Stimulated activated CD8-positive, alpha-beta memory T cell treated with anti-CD3 and anti-CD28 coated beads, Interleukin-2, amount 100 ng/mL, for 48 hours (primary cell): ENCODE results near the gene KIAA1217.

Experiments used
- DNase-seq, 2 donors: peaks; one replicate each; pipeline ENCODE4 v3.0.0-alpha.2; 2020; ENCODE audit warnings: low read depth in 2 of 2

Gene KIAA1217, protein sequence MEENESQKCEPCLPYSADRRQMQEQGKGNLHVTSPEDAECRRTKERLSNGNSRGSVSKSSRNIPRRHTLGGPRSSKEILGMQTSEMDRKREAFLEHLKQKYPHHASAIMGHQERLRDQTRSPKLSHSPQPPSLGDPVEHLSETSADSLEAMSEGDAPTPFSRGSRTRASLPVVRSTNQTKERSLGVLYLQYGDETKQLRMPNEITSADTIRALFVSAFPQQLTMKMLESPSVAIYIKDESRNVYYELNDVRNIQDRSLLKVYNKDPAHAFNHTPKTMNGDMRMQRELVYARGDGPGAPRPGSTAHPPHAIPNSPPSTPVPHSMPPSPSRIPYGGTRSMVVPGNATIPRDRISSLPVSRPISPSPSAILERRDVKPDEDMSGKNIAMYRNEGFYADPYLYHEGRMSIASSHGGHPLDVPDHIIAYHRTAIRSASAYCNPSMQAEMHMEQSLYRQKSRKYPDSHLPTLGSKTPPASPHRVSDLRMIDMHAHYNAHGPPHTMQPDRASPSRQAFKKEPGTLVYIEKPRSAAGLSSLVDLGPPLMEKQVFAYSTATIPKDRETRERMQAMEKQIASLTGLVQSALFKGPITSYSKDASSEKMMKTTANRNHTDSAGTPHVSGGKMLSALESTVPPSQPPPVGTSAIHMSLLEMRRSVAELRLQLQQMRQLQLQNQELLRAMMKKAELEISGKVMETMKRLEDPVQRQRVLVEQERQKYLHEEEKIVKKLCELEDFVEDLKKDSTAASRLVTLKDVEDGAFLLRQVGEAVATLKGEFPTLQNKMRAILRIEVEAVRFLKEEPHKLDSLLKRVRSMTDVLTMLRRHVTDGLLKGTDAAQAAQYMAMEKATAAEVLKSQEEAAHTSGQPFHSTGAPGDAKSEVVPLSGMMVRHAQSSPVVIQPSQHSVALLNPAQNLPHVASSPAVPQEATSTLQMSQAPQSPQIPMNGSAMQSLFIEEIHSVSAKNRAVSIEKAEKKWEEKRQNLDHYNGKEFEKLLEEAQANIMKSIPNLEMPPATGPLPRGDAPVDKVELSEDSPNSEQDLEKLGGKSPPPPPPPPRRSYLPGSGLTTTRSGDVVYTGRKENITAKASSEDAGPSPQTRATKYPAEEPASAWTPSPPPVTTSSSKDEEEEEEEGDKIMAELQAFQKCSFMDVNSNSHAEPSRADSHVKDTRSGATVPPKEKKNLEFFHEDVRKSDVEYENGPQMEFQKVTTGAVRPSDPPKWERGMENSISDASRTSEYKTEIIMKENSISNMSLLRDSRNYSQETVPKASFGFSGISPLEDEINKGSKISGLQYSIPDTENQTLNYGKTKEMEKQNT (N-terminal part only)

DNA sequence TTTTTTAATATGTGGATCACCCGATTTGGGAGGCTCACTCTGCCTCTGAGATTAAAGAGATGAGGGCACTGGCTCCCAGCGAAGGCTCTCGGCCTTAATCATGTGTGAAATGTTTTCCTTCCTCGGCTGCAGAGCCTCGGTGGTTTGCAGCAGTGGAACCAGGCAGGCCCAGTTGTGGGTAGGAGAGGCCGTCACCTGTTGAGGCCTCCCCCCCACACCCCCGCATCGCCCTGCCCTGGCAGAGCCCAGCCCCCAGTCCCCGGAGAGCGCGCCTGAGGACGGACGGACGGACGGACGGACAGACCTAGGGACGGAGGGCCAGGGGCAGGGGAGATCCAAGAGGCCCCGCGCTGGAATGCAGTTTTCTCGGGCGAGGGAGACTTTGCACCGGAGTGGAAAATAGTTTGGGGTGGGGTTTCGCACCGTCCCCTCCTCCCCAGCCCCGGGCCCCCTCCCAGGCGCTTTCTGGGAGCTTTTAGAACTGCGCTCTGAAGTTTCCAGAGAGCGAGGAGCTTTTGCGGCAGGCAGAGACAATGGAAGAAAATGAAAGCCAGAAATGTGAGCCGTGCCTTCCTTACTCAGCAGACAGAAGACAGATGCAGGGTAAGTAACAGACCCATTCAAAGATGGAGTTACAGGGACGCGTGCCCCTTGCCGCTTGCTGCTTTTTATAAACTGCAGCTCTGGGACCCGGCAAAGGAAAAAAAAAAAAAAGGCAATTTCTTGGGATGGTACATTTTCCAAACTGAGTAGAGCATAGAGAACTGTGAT lies at the start of gene KIAA1217:
Gene KIAA1217 (plus strand): TSS at position 478 of the 771 bp plus-strand sequence. CDS start 56 bp downstream, at position 534.
- DNase-seq = no peak

DNA sequence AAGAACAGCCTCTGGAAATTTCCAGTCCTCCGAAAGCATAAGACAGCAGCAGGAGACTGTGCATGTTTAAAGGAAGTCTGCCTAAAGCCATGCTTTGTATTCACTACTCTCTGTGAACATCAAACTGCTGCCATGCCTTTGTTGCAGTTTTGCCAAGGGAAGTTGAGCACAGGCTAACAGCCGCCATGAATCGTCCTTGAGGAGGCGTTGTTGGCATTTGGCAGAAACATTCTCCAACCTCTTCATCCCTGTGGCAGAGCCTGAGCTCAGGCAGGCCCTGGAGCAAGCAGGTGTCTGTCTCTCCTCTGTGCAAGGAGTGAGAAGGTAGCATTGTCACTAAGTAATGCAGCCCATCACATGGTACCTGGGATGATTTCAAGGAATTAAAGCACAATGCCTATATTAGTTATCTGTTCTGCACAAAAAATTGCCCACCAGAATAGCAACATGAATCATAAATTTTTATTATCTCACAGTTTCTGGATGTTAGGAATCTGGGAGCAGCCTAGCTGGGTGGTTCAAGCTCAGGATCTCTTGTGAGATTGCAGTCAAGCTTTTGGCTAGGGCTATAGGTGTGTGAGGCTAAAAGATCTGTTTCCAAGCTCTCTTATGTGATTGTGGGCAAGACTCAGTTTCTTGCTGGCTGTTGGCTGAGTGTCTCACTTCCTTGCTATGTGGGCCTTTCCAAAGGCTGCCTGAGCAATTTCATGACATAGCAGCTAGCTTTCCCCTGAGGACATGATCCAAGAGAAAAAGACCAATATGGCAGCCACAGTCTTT lies 46.5 kb upstream of the KIAA1217 start:
- no peak for DNase-seq

DNA sequence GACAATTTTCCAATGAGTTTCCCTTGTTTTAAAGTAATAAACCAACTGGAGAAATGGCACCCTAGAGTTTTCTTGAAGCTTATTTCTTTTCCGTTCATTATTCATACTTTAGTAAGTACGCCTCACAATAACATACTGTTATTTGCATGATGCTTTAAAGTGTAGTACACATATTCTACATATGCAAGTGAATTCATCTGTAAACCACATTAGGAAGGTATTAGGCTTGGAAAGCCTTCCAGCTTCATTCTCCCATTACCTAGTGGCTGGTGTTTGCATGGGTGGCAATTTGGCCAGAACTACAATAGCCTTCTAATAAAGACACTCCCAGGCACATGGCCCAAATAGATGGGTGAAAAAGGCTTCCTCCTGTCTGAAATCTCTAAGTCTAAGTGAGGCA lies 45.5 kb upstream of the KIAA1217 start:
- no peak for DNase-seq

DNA sequence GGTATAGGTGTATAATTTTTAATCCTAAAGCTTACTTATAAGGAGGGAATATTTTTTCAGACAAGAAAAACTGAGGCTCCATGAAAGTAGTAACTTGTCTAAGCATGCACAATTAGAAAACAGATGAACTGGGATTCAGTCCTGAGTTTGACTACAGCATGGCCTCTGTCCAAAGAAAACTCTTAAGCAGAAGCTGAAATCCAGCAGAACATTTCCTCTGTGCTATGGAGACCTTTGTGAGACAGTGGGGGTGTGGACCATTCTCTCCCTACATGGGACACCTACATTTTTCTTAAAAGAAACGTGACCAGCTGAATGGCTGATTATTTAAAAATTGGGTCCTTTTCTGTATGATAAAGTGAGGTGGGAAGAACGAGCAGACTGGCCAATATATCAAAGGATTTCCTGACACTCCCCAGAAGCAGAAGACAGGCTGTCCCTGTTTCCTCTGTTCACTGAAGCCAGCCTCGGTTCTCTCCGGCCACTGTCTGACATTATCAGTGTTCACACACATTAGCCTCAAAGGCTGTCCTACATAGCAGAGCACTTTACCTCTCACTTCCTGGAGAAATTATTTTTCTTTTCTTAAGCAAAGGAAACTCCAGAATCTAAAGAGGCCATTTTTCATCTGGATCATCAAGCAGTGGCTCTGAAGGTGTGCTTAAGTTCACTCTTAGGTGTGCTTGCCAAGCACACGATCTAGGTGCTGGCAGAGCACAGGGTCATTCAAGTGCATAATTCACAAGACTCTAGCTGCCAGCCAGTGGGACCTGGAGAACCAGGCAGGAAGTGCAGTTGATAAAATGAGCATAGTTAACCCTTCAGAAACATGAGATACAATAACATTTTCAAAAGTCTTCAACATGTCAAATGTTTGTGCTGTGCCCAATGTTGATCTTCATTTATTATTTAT lies 40.4 kb upstream of the KIAA1217 start:
- no peak for DNase-seq

DNA sequence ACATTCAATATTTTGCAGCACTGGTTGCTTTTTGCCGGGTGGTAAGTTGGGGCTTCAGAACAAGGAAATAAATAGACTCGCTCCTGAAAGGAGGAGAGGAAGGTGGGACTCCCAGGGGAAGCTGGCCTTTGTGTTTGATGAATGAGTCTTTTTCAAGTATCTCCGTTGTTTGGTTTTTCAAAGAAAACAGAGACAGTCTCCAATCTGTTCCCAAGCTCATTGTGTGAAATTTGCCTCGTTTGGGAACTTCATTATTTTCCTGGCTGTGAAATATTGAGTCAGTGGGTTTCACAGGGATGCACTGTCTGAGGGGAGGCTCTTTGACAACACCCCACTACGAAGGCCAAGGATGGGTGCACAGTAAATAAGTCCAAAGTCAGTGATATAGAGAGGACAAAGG lies 38.7 kb upstream of the KIAA1217 start:
- no peak for DNase-seq

DNA sequence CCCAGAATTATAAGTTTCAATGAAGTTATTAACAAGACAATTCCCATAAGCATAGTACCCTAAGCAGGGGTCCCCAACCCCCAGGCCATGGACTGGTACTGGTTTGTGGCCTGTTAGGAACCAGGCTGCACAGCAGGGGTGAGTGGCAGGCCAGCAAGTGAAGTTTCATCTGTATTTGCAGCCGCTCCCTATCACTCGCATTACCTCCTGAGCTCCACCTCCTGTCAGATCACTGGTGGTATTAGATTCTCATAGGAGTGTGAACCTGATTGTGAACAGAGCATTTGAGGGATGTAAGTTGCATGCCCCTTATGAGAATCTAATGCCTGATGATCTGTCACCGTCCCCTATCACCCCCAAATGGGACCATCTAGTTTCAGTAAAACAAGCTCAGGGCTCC lies 36.0 kb upstream of the KIAA1217 start:
- no peak for DNase-seq

DNA sequence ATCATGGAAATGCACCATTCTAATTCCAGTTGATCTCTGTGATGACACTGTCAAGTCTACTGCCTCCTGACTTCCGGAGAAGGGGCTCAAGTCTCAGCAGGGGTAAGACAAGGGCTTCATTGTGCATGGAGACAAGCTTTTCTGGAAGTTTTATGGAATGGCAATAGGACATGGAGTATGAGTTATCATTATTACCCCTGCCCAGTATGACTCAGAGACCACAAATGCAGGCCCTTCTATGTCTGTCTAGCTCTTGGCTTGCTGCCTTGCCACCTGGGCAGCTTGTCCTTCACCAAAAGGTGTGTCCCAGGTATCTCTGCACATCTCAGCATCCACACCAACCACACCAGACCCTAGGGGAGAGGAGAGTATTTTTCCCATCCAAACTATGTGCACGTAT lies 34.9 kb upstream of the KIAA1217 start:
- no peak for DNase-seq

DNA sequence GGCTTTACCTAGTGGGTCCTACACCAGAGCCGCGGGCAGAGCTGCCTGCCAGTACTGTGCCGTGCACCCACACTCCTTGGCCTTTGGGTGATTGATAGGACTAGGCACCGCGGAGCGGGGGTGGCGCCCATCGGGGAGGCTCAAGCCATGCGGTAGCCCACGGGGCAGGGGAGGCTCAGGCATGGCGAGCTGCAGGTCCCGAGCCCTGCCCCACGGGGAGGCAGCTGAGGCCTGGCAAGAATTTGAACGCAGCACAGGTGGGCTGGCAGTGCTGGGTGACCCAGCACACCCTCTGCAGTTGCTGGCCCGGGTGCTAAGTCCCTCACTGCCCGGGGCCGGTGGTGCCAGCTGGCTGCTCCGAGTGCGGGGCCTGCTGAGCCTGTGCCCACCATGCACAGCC lies 32.3 kb upstream of the KIAA1217 start:
- DNase-seq = no peak

DNA sequence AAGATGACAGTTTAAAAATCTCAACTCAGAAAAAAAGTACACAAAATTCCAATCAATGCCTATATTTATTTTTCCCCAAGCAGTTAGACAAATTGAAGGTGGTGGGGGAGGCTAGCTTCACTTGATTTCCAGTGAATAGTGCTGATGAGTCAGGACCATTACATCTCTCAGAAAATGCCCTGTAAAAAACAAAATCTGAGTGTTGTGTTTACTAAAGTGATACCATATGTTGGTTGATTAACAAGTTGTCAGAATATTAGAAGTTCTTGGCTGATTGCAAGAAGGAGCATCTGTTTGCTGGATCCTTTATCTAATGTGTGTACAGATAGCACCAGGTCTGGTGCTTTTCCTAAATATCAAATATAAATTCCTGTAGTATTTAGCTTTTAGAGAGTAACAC lies 31.3 kb upstream of the KIAA1217 start:
- no peak for DNase-seq

DNA sequence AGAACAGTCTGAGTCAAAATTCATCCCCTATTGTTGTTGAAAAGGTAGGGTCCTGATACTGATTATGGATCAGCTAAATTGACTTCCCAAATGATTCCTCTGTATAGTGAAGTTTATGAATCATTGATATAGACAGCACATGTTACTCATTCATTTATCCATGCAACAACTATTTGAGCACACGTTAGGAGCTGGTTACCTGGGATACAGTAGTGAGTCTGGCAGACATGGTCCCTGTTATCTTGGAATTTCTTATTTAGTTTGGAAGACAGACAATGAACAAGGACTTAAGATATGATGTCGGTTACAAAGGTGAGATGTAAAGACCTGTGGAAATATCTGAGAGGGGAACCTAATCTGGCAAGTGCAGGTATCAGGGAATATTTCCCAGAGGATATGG lies 28.0 kb upstream of the KIAA1217 start:
- DNase-seq = no peak

DNA sequence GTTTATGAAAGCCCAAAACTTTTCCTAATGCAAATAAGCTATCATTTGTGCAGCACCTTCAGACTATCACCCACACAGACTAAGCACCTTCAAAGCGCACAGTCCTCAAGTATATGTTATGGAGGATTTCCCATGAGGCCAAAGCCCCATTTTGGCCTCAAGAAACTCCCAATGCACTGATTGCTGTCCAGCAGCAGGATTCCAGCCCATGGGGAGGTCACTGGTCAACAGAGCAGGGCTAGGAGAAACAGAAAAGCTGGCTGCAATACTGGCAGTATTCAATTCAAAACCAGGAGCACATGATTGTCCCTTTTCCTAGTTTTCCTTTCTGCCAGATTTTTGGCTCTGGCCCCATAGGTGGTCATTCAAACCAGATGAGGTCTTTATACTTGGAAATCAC lies 24.5 kb upstream of the KIAA1217 start:
- no peak for DNase-seq

DNA sequence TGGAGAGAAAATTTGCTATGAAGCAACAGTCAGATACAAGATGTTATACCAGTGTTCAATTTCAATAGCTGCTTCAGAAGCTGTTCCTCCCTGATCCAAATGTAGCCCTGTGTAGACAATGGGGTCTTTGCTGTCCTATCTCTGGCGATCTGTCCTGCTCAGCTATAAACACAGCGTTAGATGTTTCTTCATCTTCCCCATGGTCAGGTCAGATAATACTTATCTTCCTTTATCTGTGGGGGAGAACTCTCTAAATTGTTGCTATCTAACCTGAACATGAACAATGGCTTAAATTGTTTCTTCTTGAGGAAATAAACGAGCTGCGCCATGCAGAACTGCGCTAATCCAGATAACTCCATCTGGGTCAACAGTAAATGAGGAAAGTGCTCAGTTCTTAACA lies 15.6 kb upstream of the KIAA1217 start:
- DNase-seq = no peak

DNA sequence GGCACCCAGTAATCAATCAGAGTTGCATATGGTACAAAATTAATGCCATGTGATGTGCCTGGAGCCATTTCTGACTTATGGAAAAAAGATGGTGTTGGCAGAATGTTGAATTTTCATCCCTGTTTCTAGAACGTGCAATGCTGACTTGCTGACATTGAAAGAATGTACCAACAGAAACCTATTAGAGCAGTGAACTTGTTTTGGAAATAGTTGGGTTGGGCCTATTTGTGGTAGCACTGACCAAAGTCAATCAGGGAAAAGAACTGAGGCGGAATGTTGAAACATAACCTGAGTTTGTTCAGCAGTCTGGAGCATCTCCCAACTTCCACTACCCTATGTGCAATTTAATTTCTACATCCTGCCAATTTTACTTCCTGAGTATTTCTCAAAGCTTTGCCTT lies 11.7 kb upstream of the KIAA1217 start:
- no peak for DNase-seq

DNA sequence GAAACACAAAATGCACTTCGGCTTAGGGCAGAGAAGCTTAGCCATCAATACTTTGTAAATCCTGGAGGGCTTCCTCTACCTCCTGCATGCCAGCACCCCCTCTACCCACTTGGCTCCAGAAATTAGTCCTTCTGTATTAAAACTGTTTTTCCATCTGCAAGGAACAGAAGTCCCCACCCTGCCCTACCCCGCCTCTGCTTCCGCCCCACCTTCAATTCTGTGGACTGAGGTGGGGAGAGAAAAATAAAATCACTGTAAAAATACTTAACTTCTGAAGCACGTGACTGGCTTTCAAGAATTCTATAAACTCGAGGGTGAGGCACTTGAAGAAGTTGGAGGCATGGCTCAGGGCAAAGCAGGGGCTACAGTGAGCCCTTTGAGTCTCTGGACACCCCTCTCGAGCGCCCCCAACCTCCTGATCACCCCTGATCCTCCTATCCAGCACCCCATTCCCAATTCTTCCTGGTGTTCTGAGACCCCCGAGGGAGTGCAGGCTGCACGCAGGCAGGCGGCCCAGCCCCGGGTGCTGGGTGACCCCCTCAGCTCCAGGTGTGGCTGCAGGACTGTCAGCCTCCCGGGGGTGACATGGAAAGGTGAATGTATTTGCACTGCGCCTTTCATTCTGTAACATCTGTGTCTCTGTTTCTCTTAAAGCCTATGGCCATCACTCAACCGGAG lies 7.3 kb upstream of the KIAA1217 start:
- DNase-seq = no peak

DNA sequence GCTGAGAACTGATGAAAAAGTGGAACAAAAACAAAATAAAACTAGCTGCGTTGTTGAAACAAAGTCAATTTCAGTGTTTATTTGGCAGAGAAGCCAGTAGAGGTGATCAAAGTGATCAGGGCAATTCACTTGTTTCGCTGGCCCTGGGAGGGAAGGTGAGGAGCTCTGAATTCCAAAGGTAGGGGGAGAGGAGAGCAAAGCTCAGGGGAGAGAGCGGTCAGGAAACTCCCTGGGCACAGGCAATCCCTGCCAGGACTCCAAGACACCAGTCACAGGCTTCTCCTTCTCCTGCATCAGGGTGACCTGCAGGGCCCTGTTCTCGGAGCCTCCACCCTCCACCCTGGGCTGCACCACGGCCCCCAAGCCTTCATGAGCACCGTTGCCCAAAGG lies 6.8 kb upstream of the KIAA1217 start:
- no peak for DNase-seq

DNA sequence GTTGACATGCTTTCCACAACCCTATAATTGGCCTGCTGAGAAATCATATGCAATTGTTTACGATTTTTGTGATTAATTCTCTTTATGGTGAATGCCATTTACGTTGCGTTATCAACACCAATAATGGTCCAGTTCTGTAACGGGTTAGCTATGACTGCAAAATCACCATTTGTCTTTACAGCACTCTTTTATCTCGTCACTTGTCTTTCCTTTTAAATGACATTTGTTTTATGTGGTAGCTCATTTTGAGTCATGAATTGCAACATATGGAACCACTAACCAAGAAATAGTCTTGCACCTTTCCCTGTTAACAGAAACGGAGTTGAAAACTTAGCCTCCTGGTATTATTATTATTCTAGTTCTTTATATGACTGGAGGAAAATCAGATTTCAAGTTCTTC lies 3.1 kb upstream of the KIAA1217 start:
- no peak for DNase-seq

DNA sequence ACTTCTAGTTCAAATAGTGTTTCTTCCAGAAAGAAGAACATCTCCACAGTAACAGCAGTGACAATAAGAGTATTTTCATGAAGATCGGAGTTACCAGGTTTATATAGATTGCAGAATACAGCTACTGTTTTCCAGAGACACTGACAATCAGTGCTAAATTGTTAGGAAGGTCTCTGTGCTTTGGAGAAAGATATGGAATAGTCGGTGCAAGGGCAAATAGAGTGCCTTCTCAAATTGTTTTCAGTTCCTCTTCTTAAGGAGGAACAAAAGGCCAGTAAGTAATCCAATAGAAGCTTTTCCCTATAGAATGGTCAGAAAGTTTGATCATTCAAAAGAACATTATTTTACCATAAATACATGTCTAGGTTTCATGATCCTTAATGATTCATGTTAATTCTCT lies 2.6 kb upstream of the KIAA1217 start:
- DNase-seq = no peak

DNA sequence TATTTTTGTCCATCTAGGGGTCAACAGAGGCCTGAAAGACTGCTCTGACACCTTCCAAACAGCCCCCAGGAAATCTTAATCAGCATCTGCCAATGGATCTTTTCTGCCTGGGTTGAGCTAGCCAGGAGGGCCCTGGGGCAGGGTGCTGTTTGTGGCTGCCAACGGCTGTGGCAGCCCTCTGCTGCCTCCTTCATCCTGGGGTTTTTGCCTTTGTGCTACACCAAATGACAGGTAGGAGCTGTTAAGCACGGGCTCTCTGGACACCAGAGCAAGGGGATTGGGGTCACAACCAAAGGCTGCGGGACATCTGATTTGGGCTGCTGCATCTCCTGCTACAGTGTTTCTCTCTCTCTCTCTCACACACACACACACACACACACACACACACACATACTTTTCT lies 2.0 kb upstream of the KIAA1217 start:
- DNase-seq = no peak

DNA sequence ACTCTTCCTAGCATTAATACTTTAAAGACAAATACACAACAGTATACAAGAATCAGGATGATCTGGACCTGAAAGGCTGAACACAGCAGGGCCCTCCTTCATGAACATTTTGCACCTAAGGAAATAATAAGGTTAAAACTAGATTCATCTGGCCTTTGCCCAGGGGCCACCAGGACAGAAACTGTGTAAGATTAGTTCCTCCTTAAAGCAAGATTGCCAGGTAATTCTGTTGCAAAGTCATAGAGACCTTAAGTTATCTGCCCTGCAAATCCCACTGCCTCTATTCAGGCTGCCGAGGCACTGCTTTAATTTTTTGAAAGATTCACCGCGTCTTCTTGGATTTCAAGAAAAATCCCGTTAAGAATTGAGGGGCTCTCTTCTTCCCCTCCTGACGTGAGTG lies 1.6 kb upstream of the KIAA1217 start:
- DNase-seq = no peak
